HepG2 (cell line): ENCODE measurements around the gene JPH4. TPM values are rescaled to one million over a fixed set of nuclear protein-coding genes. Genes with fewer than 3 reads are reported as not detected.
A peak's percentile ranks its signal among the peaks of the same experiment; 100 is the strongest.

Experiments used
- CREB1 ChIP-seq, 2 experiments: fragments of 450-650 bp in 1 of 2; IDR thresholded peaks; 2 replicates each; pipeline ENCODE4 v1.6.1; 2016 to 2017; ENCODE audit warnings: control low read depth in 1 of 2, mild to moderate bottlenecking in 1 of 2, missing compliant biosample characterization in 1 of 2, missing genetic modification characterization in 1 of 2
- DDIT3 ChIP-seq: sonication (generic); formaldehyde crosslinking; IDR thresholded peaks from 2 replicates; pipeline ENCODE4 v1.4.0; 2020; ENCODE audit warnings: mild to moderate bottlenecking, missing genetic modification reagents
- ETV6 ChIP-seq: sonication (generic); formaldehyde crosslinking; conservative IDR thresholded peaks from 2 replicates; pipeline ENCODE4 v1.4.0; 2020; ENCODE audit warnings: missing genetic modification reagents
- HNRNPH1 ChIP-seq: fragments of 200-400 bp; formaldehyde crosslinking; optimal IDR thresholded peaks from 2 replicates; pipeline ENCODE3; 2017; ENCODE audit warnings: mild to moderate bottlenecking, low read depth, low read length
- HNRNPK ChIP-seq: fragments of 200-400 bp; formaldehyde crosslinking; IDR thresholded peaks from 2 replicates; pipeline ENCODE4 v1.6.1; 2018; ENCODE audit warnings: low read length, low read depth, moderate library complexity, mild to moderate bottlenecking; ENCODE audit not compliant: poor library complexity, severe bottlenecking
- HOXA3 ChIP-seq: sonication (generic); formaldehyde crosslinking; IDR thresholded peaks from 2 replicates; pipeline ENCODE4 v1.5.0; 2020; ENCODE audit warnings: missing genetic modification reagents
- HOXA5 ChIP-seq: sonication (generic); formaldehyde crosslinking; IDR thresholded peaks from 2 replicates; pipeline ENCODE4 v1.4.0; 2020; ENCODE audit warnings: missing genetic modification reagents
- KLF11 ChIP-seq: IDR thresholded peaks from 2 replicates; pipeline ENCODE4 v1.6.1; 2016; ENCODE audit warnings: missing compliant biosample characterization
- KLF15 ChIP-seq: sonication (generic); formaldehyde crosslinking; IDR thresholded peaks from 2 replicates; pipeline ENCODE4 v1.8.1; 2023; ENCODE audit warnings: borderline replicate concordance, mild to moderate bottlenecking, inconsistent platforms, missing genetic modification reagents, mixed read lengths
- MED1 ChIP-seq: sonication (generic); formaldehyde crosslinking; IDR thresholded peaks from 2 replicates; pipeline ENCODE4 v1.4.0; 2020; ENCODE audit warnings: missing genetic modification reagents
- POGZ ChIP-seq: sonication (generic); formaldehyde crosslinking; IDR thresholded peaks from 2 replicates; pipeline ENCODE4 v1.4.0; 2020; ENCODE audit warnings: mild to moderate bottlenecking, missing genetic modification reagents
- RELA ChIP-seq: sonication (generic); formaldehyde crosslinking; IDR thresholded peaks from 2 replicates; pipeline ENCODE4 v1.4.0; 2020; ENCODE audit warnings: missing genetic modification reagents
- SALL1 ChIP-seq: sonication (generic); formaldehyde crosslinking; IDR thresholded peaks from 2 replicates; pipeline ENCODE4 v1.8.0; 2022; ENCODE audit warnings: mild to moderate bottlenecking, missing genetic modification reagents
- TBX2 ChIP-seq: sonication (generic); formaldehyde crosslinking; IDR thresholded peaks from 2 replicates; pipeline ENCODE4 v1.5.0; 2020; ENCODE audit warnings: missing genetic modification reagents, mild to moderate bottlenecking, borderline replicate concordance
- ZBTB33 ChIP-seq: sonication (generic); formaldehyde crosslinking; IDR thresholded peaks from 2 replicates; pipeline ENCODE4 v1.4.0; 2020; ENCODE audit warnings: missing genetic modification reagents
- ZBTB43 ChIP-seq: sonication (generic); formaldehyde crosslinking; conservative IDR thresholded peaks from 2 replicates; pipeline ENCODE4 v1.4.0; 2020; ENCODE audit warnings: missing genetic modification reagents
- ZBTB44 ChIP-seq: sonication (generic); formaldehyde crosslinking; IDR thresholded peaks from 2 replicates; pipeline ENCODE4 v1.4.0; 2020; ENCODE audit warnings: missing genetic modification reagents
- ZNF124 ChIP-seq: sonication (generic); formaldehyde crosslinking; IDR thresholded peaks from 2 replicates; pipeline ENCODE4 v1.4.0; 2020; ENCODE audit warnings: missing genetic modification reagents
- ZNF460 ChIP-seq: sonication (generic); formaldehyde crosslinking; IDR thresholded peaks from 2 replicates; pipeline ENCODE4 v1.5.1; 2020; ENCODE audit warnings: missing genetic modification reagents, mild to moderate bottlenecking, borderline replicate concordance
- ZNF709 ChIP-seq: sonication (generic); formaldehyde crosslinking; IDR thresholded peaks from 2 replicates; pipeline ENCODE4 v1.5.0; 2020; ENCODE audit warnings: mild to moderate bottlenecking, missing genetic modification reagents
- ZNF749 ChIP-seq: sonication (generic); formaldehyde crosslinking; IDR thresholded peaks from 2 replicates; pipeline ENCODE4 v1.8.0; 2022; ENCODE audit warnings: mild to moderate bottlenecking, missing genetic modification reagents, moderate library complexity, borderline replicate concordance
- polyA plus RNA-seq, 8 experiments: library from polyadenylated mRNA; depleted of rRNA in 3 of 8; stranded (reverse) in 7 of 8; unstranded in 1 of 8; fragments of >200 nt; fragmentation: Illumina TruSeq in 4 of 8; extraction: Trizol in 4 of 8; gene quantifications; 2 replicates each; pipeline versions ENCODE4 v1.2.1 to v1.2.3, GENCODE V29; 2011 to 2016; ENCODE audit warnings: low read depth in 4 of 8, missing spikeins in 1 of 8, mixed read lengths in 1 of 8; ENCODE audit not compliant: insufficient read depth in 1 of 8
- total RNA-seq, 5 experiments: library from RNA; depleted of rRNA; stranded (reverse); fragments of >200 nt; fragmentation: Illumina TruSeq; extraction: Trizol; gene quantifications; 2 replicates each; pipeline ENCODE4 v1.2.3, GENCODE V29; 2016; ENCODE audit warnings: low read depth in 1 of 5

JPH4 gene
- total and polyA plus RNA-seq, 2 of the 13 experiments (the other 11 are each of a cell fraction or from before 2014, with no cell fraction given), result 0.08 to 0.22 TPM

GRCh38 chr14:23561873-23562821, 16.4 kb downstream of the JPH4 start (continued):
- TF ChIP-seq ZBTB43 (CRISPR knock-in tag), result no peak
- TF ChIP-seq HNRNPK, result no peak
- no peak for TF ChIP-seq ZNF749
- no peak for TF ChIP-seq HNRNPH1
- no peak for TF ChIP-seq SALL1
- TF ChIP-seq HOXA5 (CRISPR knock-in tag), result no peak
- TF ChIP-seq KLF11 (CRISPR knock-in tag), result no peak
- TF ChIP-seq ZBTB44 (CRISPR knock-in tag), result no peak
- TF ChIP-seq ETV6, result no peak; the same call in 1 of the 2 replicates
- TF ChIP-seq RELA (CRISPR knock-in tag), result no peak
- peak; percentile 3; the same call in 1 of the 2 replicates for TF ChIP-seq ZBTB33 (CRISPR knock-in tag)
- no peak for TF ChIP-seq KLF15 (CRISPR knock-in tag)
- 0 out of 2 replicates have a peak, but pooled peaks have one; percentile 11 for TF ChIP-seq TBX2 (CRISPR knock-in tag)
- no peak for TF ChIP-seq POGZ (CRISPR knock-in tag)
- no peak for TF ChIP-seq ZNF460
- TF ChIP-seq ZNF124 (CRISPR knock-in tag), result no peak
- no peak for TF ChIP-seq HOXA3 (CRISPR knock-in tag)
- TF ChIP-seq DDIT3 (CRISPR knock-in tag), result no peak
- TF ChIP-seq MED1 (CRISPR knock-in tag), result no peak
- no peak for TF ChIP-seq ZNF709 (CRISPR knock-in tag)
- TF ChIP-seq CREB1 (IDR thresholded peaks at IDR 0.05), result no peak
- no peak for TF ChIP-seq CREB1 (CRISPR knock-in tag; IDR thresholded peaks at IDR 0.05)
